ENCODE data around the gene ADAM10. TPM values are rescaled to one million over a fixed set of nuclear protein-coding genes. Genes with fewer than 3 reads are reported as not detected.
A peak's percentile ranks its signal among the peaks of the same experiment; 100 is the strongest.

ADAM10 gene
- total RNA-seq, 2 experiments from 2014 or later = 141 to 151 TPM

DNA sequence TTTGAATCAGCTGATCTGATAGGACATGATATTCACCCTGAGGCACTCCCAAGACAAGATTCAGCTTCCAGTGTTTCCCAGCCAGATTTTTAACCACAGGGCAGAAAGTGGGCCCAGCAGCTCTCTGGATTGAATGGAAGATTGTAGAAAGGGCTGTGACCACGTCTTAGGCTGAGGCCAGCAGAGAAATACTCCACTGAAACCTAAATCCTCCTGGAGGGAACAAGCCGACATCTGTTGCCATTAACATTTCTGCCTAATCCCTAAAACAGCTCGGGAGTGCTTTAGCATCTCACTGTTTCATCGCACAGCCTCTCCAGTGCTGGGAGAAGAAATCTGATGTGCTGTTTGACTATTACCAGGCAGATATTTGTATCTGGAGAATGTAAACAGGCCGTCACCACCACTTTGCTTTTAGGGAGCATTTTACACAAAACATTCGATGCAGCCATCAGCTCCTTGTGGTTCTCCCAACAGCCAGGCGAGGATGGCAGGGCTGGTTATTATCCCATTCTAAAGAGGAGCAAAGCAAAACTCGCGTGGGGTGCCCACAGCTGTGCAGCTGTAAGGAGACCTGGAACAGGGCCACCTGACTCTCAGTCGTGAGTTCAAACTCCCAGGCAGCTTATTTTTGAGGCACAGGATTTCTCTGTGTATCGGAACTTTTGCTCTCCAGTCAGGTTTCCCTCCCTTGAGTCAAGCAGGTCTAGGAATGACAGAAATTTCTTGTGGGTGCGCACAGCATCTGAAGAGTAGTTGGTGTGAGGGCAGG, 200.3 kb downstream of the ADAM10 start:
- H3K27me3 Mint-ChIP-seq = peaks cover 3% of the 10 kb centered on the region
- CTCF ChIA-PET = interaction anchor here (0.9 kb wide), 2 partner anchors 92 to 240 kb away, joined by 3 to 4 read pairs; no protein-coding TSS in a partner anchor
- peaks cover 51% of the 10 kb centered on the region for H3K4me1 Mint-ChIP-seq
- H3K36me3 Mint-ChIP-seq = peaks cover 11% of the 10 kb centered on the region
- peaks cover 2% of the 10 kb centered on the region for H3K9me3 Mint-ChIP-seq (ENCODE audit: low read depth)
- no peak overlapping the region for H3K27ac Mint-ChIP-seq
- DNase-seq = no peak
- ATAC-seq = no peak
- no peak overlapping the region for H3K4me3 Mint-ChIP-seq

- no peak for DNase-seq
- H3K4me1 Mint-ChIP-seq = peaks cover 51% of the 10 kb centered on the region
- H3K9me3 Mint-ChIP-seq (ENCODE audit: low read depth) = peaks cover 2% of the 10 kb centered on the region
- H3K27me3 Mint-ChIP-seq = no peaks in the 10 kb centered on the region
- ATAC-seq = no peak
- H3K4me3 Mint-ChIP-seq = no peak overlapping the region
- CTCF ChIA-PET = no interaction called here
- no peak overlapping the region for H3K27ac Mint-ChIP-seq
- H3K36me3 Mint-ChIP-seq = peaks cover 11% of the 10 kb centered on the region
These were observed 201.0 kb downstream of the ADAM10 start for GRCh38 chr15:58548308-58549012.

GRCh38 chr15:58547628-58548307, 201.7 kb downstream of the ADAM10 start:
- H3K4me1 Mint-ChIP-seq = peaks cover 53% of the 10 kb centered on the region
- no peak for ATAC-seq
- no peaks in the 10 kb centered on the region for H3K27me3 Mint-ChIP-seq
- H3K9me3 Mint-ChIP-seq (ENCODE audit: low read depth) = peaks cover 2% of the 10 kb centered on the region
- H3K4me3 Mint-ChIP-seq = no peak overlapping the region
- H3K36me3 Mint-ChIP-seq = peaks cover 12% of the 10 kb centered on the region
- no peak for DNase-seq
- CTCF ChIA-PET = interaction anchor here (0.6 to 1.1 kb wide), 2 partner anchors 91 to 876 kb away, joined by 3 read pairs; no protein-coding TSS in a partner anchor
- peak overlapping the region; percentile 64 for H3K27ac Mint-ChIP-seq

DNA sequence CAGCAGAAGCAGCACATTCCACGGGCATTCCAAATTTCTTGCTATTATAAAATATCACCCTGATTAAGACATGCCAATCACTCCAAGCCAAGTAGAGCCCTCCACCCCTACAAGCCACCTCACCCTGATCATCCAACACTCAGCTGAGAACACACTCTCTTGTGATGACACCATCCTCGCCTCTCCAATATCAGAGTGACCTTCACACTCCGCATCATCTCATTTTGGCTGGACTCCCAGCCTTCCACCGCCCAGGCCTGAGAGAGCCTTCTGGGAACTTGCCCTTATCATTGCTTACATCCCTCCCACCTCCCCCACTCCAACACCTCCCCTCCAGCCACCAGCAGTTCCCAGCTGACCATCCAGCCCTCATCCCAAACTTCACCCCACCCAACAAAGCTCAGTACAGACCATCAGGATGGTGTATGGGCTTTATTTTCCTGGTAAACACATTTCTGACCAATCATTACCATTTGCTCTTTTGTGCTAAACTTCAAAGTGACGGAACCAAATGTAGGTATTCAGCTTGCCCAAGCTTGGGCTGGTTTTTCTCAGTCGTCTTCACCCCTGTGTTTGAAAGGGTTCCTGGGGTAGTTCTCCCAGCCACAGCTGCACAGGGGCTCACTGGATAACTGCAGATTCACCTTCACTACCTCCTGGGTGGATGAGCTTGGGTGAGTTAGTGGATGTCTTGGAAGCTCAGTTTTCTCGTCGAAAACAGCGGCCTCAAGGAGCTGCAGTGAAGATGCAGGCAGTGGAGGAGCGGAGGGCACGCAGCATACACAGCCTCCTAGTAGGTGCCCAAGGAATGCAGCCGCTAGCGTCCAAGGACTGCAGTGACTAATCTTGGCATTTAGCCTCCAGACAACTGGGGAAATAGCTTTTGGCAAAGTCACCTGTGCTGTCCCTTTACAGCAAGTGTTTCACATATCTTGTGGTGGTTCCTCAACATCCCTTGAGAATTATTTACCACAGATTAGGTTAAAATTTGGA, 202.6 kb downstream of the ADAM10 start:
- H3K4me1 Mint-ChIP-seq = peaks cover 52% of the 10 kb centered on the region
- peaks cover 12% of the 10 kb centered on the region for H3K36me3 Mint-ChIP-seq
- no peaks in the 10 kb centered on the region for H3K27me3 Mint-ChIP-seq
- ATAC-seq (no peak), DNase-seq (no peak)
- H3K4me3 Mint-ChIP-seq = no peak overlapping the region
- H3K27ac Mint-ChIP-seq = peak overlapping the region; percentile 94
- peaks cover 2% of the 10 kb centered on the region for H3K9me3 Mint-ChIP-seq (ENCODE audit: low read depth)
- CTCF ChIA-PET = interaction anchor here (0.6 to 3.2 kb wide), 3 partner anchors 30 to 877 kb away, joined by 3 to 10 read pairs (median 3); no protein-coding TSS in a partner anchor

DNA sequence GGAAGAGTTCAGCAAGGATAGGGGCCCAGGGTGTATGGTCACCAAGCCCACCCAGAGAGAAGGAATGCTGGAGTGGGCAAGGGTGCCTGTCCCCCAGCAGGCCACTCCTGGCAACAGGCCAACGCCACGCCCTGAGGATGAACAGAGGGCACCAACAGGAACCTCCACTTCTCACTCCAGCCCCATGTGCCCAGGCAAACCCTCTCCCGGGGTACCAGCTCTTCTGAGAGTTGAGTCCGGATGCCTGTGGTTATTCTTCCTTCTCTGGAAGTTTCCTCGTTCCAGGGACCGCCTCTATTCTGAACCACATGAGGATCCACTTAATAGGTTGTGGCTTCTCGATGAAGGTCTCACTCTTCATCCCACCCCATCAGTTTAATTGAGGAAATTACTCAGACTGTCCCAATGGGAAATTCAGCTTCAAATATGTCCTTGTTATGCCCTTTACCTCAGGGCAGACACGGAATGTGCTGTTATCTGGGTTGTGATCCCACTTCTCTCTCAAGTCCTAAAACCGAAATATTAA, 203.4 kb downstream of the ADAM10 start:
- H3K4me3 Mint-ChIP-seq = no peak overlapping the region
- CTCF ChIA-PET = interaction anchor here (1.2 to 3.2 kb wide), 3 partner anchors 29 to 73 kb away, joined by 4 to 10 read pairs (median 8); no protein-coding TSS in a partner anchor
- H3K27me3 Mint-ChIP-seq = no peaks in the 10 kb centered on the region
- ATAC-seq (no peak), DNase-seq (no peak)
- H3K27ac Mint-ChIP-seq = peak overlapping the region; percentile 94
- peaks cover 44% of the 10 kb centered on the region for H3K4me1 Mint-ChIP-seq
- peaks cover 2% of the 10 kb centered on the region for H3K9me3 Mint-ChIP-seq (ENCODE audit: low read depth)
- peaks cover 12% of the 10 kb centered on the region for H3K36me3 Mint-ChIP-seq

GRCh38 chr15:58545307-58546065, 204.0 kb downstream of the ADAM10 start:
- CTCF ChIA-PET = interaction anchor here (0.9 to 3.2 kb wide), 8 partner anchors 22 to 318 kb away, joined by 3 to 10 read pairs (median 3); no protein-coding TSS in a partner anchor
- DNase-seq = peak; percentile 89
- Mint-ChIP-seq H3K9me3 (ENCODE audit: low read depth) (peaks cover 2% of the 10 kb centered on the region), H3K27me3 (no peaks in the 10 kb centered on the region), H3K27ac (peak overlapping the region; percentile 94), H3K4me1 (peaks cover 39% of the 10 kb centered on the region), H3K4me3 (peak overlapping the region; percentile 9), H3K36me3 (peaks cover 12% of the 10 kb centered on the region)
- peak; percentile 96 for ATAC-seq

DNA sequence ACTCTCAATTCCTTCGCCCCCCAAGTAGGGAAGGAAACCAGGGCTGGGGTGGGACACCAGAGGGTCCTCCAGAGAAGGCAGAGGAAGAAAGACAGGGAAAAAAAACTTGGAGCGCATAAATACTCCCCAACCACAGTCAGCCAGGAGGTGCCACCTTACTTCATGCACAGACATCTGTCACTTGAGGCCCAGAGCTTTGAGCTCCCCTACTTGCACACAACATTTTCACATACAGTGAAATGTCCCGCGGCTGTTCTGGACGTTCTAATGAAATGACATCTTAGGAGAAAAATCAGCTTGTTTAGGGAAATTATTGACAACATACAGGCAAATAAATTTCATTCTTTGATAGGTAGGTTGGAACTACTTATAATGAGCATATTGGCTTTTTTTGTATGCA, 204.8 kb downstream of the ADAM10 start:
- peaks cover 34% of the 10 kb centered on the region for H3K4me1 Mint-ChIP-seq
- CTCF ChIA-PET = interaction anchor here (1.0 to 3.2 kb wide), 7 partner anchors 21 to 317 kb away, joined by 3 to 10 read pairs (median 3); no protein-coding TSS in a partner anchor
- ATAC-seq (no peak), DNase-seq (no peak)
- peak overlapping the region; percentile 94 for H3K27ac Mint-ChIP-seq
- no peak overlapping the region for H3K4me3 Mint-ChIP-seq
- H3K27me3 Mint-ChIP-seq = no peaks in the 10 kb centered on the region
- H3K9me3 Mint-ChIP-seq (ENCODE audit: low read depth) = peaks cover 2% of the 10 kb centered on the region
- H3K36me3 Mint-ChIP-seq = peaks cover 12% of the 10 kb centered on the region

GRCh38 chr15:58543664-58544335, 205.7 kb downstream of the ADAM10 start:
- CTCF ChIA-PET = interaction anchor here (2.1 to 3.2 kb wide), 2 partner anchors 27 to 59 kb away, joined by 8 to 10 read pairs; no protein-coding TSS in a partner anchor
- Mint-ChIP-seq H3K9me3 (ENCODE audit: low read depth) (peaks cover 2% of the 10 kb centered on the region), H3K4me3 (no peak overlapping the region), H3K4me1 (peaks cover 34% of the 10 kb centered on the region), H3K36me3 (peaks cover 12% of the 10 kb centered on the region), H3K27me3 (no peaks in the 10 kb centered on the region), H3K27ac (peak overlapping the region; percentile 4)
- DNase-seq (no peak), ATAC-seq (no peak)

GRCh38 chr15:58541410-58542087, 208.0 kb downstream of the ADAM10 start:
- ATAC-seq (no peak), DNase-seq (no peak)
- H3K36me3 Mint-ChIP-seq = peaks cover 10% of the 10 kb centered on the region
- no peak overlapping the region for H3K4me3 Mint-ChIP-seq
- H3K27ac Mint-ChIP-seq = no peak overlapping the region
- peaks cover under 1% of the 10 kb centered on the region for H3K9me3 Mint-ChIP-seq (ENCODE audit: low read depth)
- CTCF ChIA-PET = no interaction called here
- no peaks in the 10 kb centered on the region for H3K27me3 Mint-ChIP-seq
- H3K4me1 Mint-ChIP-seq = peaks cover 28% of the 10 kb centered on the region

DNA sequence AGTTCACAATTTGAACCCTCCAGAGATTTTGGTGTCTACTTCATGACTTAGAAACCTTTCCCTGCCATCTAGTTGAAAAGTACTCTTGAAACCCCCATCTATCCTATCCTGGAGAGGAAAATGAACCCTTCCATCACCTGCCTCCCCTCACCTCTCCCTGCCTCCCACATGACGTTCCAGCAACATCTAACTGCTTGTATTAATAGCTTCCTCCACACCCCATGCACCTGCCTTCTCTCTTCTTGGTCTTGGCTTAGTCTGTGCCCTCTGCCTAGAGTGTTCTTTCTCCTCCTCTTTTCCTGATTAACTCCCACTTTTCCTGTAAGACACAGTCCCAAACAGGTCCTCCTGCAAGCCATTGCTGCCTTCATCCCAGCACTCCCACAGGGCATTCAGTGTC, 210.0 kb downstream of the ADAM10 start:
- H3K27me3 Mint-ChIP-seq = peaks cover 7% of the 10 kb centered on the region
- H3K4me1 Mint-ChIP-seq = peaks cover 8% of the 10 kb centered on the region
- peaks cover 4% of the 10 kb centered on the region for H3K36me3 Mint-ChIP-seq
- H3K4me3 Mint-ChIP-seq = no peak overlapping the region
- CTCF ChIA-PET = interaction anchor here (1.4 kb wide), 1 partner anchor 22 kb away, joined by 3 read pairs; no protein-coding TSS in a partner anchor
- no peak overlapping the region for H3K27ac Mint-ChIP-seq
- ATAC-seq (no peak), DNase-seq (no peak)
- no peaks in the 10 kb centered on the region for H3K9me3 Mint-ChIP-seq (ENCODE audit: low read depth)

- peaks cover 7% of the 10 kb centered on the region for H3K27me3 Mint-ChIP-seq
- H3K4me3 Mint-ChIP-seq = no peak overlapping the region
- ATAC-seq (no peak), DNase-seq (no peak)
- H3K4me1 Mint-ChIP-seq = peaks cover 3% of the 10 kb centered on the region
- no peak overlapping the region for H3K27ac Mint-ChIP-seq
- CTCF ChIA-PET = interaction anchor here (1.4 kb wide), 1 partner anchor 22 kb away, joined by 3 read pairs; no protein-coding TSS in a partner anchor
- H3K9me3 Mint-ChIP-seq (ENCODE audit: low read depth) = no peaks in the 10 kb centered on the region
- peaks cover 4% of the 10 kb centered on the region for H3K36me3 Mint-ChIP-seq
These were observed 210.6 kb downstream of the ADAM10 start for GRCh38 chr15:58538901-58539300.

Measured in activated CD8-positive, alpha-beta memory T cell treated with anti-CD3 and anti-CD28 coated beads, Interleukin-2, amount 10 ng/mL, durations not matched to agents 7 days and 5 days (primary cell).